NCI-H2107 treated with DMSO at 0.1 percent for 48 hours (cell line): ENCODE results near the gene OR10K2.
"Not testable (repeated sequence)": the region's sequence is repeated elsewhere in the genome, so short reads cannot be mapped to it uniquely, and the experiment has no call there.

Source experiments
- DNase-seq: peaks from one replicate; lab custom pipeline; 2025; ENCODE audit not compliant: unreplicated experiment; lab: John Stamatoyannopoulos, UW

OR10K2 gene

GRCh38 chr1:158426137-158426536 is at the start of gene OR10K2:
TSS of gene OR10K2 (minus strand) at chr1:158426237. CDS start at chr1:158420866, 5,371 bp downstream.
- no peak for DNase-seq

- DNase-seq, result no peak
Measured at GRCh38 chr1:158471920-158472319, 45.9 kb upstream of the OR10K2 start, which contains the start of gene OR10R2. TSS of gene OR10R2 (plus strand) at chr1:158472220. CDS start at chr1:158472326, 106 bp downstream.

- no peak for DNase-seq
Measured at GRCh38 chr1:158461534-158461933, 35.5 kb upstream of the OR10K2 start, which contains the start of gene OR10K1. TSS of gene OR10K1 (plus strand) at chr1:158461834. CDS start at chr1:158465562, 3,728 bp downstream.

GRCh38 chr1:158458263-158458662 is 32.2 kb upstream of the OR10K2 start:
- no peak for DNase-seq

GRCh38 chr1:158457246-158457645 is 31.2 kb upstream of the OR10K2 start:
- DNase-seq, result no peak

GRCh38 chr1:158454537-158454936 is 28.5 kb upstream of the OR10K2 start:
- DNase-seq, result no peak

- no peak for DNase-seq
Measured at GRCh38 chr1:158445376-158445775, 19.3 kb upstream of the OR10K2 start.

GRCh38 chr1:158434741-158435140 is 8.7 kb upstream of the OR10K2 start:
- DNase-seq, result no peak

GRCh38 chr1:158430163-158430562 is 4.1 kb upstream of the OR10K2 start:
- not testable (repeated sequence) for DNase-seq

- DNase-seq, result no peak
Measured at GRCh38 chr1:158425027-158425426, 1.0 kb downstream of the OR10K2 start.

GRCh38 chr1:158422212-158422611 is 3.8 kb downstream of the OR10K2 start:
- no peak for DNase-seq

- no peak for DNase-seq
Measured at GRCh38 chr1:158417586-158417985, 8.5 kb downstream of the OR10K2 start.

- DNase-seq, result no peak
Measured at GRCh38 chr1:158414651-158415345, 11.2 kb downstream of the OR10K2 start.

- DNase-seq, result no peak
Measured at GRCh38 chr1:158407092-158407491, 18.9 kb downstream of the OR10K2 start.

GRCh38 chr1:158400871-158401270 is 25.2 kb downstream of the OR10K2 start:
- no peak for DNase-seq

GRCh38 chr1:158398818-158399514 is 27.1 kb downstream of the OR10K2 start, which contains the start of gene OR10T2:
TSS of gene OR10T2 (minus strand) at chr1:158399466. CDS start at chr1:158399466, 0 bp downstream.
- DNase-seq, result no peak

- no peak for DNase-seq
Measured at GRCh38 chr1:158396646-158397045, 29.4 kb downstream of the OR10K2 start.

GRCh38 chr1:158393476-158393875 is 32.6 kb downstream of the OR10K2 start:
- no peak for DNase-seq

- no peak for DNase-seq
Measured at GRCh38 chr1:158391099-158391498, 34.9 kb downstream of the OR10K2 start.

GRCh38 chr1:158390331-158390730 is 35.7 kb downstream of the OR10K2 start:
- DNase-seq, result no peak

GRCh38 chr1:158374860-158375259 is 51.2 kb downstream of the OR10K2 start:
- no peak for DNase-seq

GRCh38 chr1:158374101-158374500 is 51.9 kb downstream of the OR10K2 start:
- not testable (repeated sequence) for DNase-seq
